ENCODE results near the gene IRF8.

Gene IRF8

DNA sequence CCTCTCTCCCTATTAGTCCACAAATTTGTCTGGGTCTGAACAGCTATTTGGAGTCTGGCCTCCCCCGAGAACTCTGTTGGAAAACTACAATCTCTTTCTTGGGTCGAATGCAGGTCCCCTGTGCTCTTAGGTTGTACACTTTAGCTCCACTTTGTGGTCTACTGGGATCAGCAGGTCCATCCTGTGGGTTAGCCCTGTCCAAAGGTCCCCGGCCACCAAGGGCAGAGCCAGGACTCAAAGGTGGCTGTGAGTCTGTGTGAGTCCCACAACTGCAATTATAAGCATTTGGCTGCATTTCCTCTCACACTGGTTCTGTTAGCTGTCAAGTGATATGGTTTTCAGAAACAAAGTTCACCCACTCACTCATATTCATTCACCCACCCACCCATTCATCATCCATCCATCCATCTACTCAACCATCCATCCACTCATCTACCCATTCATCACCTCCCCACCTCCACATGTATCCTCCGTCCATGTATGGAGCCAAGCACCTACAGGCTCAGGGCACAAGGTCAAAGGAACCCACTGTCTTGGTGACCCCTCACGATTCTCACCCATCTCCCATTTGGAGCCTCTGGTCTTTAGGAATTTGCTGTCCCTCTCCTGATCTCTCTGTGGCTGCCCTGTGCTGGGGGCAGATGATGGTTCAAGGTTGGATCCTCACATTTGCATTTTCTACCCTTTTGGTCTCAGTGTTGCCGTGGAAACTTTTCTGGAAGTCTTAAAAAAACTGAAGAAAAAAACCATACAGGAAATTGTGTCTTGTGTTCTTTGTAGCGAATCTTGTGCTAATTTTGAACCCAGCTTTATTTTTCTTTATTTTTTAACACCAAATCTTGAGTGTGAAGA is 45.8 kb downstream of the IRF8 start:
- no peak for DNase-seq
- intact Hi-C loops (cut with DNase I; ENCODE audit: low total_unique reads) = no loop called here

DNA sequence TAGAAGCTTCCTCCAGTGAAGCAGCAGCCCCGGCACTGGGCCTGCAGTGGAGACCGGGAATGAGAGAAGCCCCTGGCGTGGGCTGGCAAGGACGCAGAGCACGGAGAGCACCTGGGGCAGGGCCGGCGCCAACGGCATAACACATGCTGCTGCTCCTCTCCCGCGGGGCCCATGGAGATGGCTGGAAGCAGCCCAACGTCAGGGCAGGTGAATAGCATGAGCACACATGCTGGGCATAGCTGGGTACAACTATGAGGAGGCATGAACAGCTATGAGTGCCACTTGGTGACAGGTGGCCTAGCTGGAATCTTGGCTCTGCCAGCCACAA is 46.4 kb downstream of the IRF8 start:
- H3K27ac ChIP-seq = no peak overlapping the region
- DNase-seq = no peak
- no peak overlapping the region for H3K4me3 ChIP-seq
- H3K27me3 ChIP-seq = peaks cover 0 to 42% of the 10 kb centered on the region in 2 donors
- no peaks in the 10 kb centered on the region for H3K36me3 ChIP-seq
- intact Hi-C loops (cut with DNase I; ENCODE audit: low total_unique reads) = no loop called here
- no peaks in the 10 kb centered on the region for H3K4me1 ChIP-seq
- no peaks in the 10 kb centered on the region for H3K9me3 ChIP-seq
- TF ChIP-seq, protein P1, sequence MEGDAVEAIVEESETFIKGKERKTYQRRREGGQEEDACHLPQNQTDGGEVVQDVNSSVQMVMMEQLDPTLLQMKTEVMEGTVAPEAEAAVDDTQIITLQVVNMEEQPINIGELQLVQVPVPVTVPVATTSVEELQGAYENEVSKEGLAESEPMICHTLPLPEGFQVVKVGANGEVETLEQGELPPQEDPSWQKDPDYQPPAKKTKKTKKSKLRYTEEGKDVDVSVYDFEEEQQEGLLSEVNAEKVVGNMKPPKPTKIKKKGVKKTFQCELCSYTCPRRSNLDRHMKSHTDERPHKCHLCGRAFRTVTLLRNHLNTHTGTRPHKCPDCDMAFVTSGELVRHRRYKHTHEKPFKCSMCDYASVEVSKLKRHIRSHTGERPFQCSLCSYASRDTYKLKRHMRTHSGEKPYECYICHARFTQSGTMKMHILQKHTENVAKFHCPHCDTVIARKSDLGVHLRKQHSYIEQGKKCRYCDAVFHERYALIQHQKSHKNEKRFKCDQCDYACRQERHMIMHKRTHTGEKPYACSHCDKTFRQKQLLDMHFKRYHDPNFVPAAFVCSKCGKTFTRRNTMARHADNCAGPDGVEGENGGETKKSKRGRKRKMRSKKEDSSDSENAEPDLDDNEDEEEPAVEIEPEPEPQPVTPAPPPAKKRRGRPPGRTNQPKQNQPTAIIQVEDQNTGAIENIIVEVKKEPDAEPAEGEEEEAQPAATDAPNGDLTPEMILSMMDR (IDR thresholded peaks at IDR 0.05) = no peak

More for the DNA sequence above, 45.8 kb downstream of the IRF8 start:
- H3K27ac ChIP-seq = no peak overlapping the region
- no peaks in the 10 kb centered on the region for H3K36me3 ChIP-seq
- peaks cover 0 to 38% of the 10 kb centered on the region in 2 donors for H3K27me3 ChIP-seq
- no peaks in the 10 kb centered on the region for H3K4me1 ChIP-seq
- H3K9me3 ChIP-seq = no peaks in the 10 kb centered on the region
- TF ChIP-seq, protein P1 (IDR thresholded peaks at IDR 0.05) = no peak
- H3K4me3 ChIP-seq = no peak overlapping the region

DNA sequence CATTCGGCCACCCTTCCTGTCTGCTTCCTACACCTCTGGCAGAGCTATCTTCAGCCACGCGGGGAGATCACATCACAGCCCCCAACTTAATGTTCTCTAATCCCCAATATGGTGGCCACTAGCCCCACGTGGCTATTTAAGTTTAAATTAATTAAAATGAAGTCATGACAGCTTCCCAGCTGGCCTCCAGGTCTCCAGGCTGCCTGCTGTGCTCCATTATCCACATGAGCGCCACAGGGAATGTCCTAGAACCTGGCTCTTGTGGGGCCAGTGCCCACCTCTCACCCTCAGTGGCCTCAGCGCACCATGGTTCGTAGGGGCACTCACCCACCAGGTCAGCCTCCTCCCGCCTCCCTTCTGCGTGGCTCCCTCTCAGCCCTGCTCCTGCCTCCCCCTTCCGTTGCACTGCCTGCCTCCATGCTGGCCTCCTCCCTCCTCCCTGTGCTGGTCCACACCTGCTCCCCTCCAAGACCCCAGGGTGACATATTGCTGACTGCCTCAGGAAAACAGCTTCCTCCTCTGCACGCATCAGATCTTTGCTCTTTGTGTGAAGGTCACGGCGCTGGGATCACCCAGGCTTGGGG is 47.7 kb downstream of the IRF8 start:
- H3K4me1 ChIP-seq = no peaks in the 10 kb centered on the region
- intact Hi-C loops (cut with DNase I; ENCODE audit: low total_unique reads) = no loop called here
- TF ChIP-seq, protein P1 (IDR thresholded peaks at IDR 0.05) = no peak
- no peak overlapping the region for H3K27ac ChIP-seq
- no peak for DNase-seq
- no peak overlapping the region for H3K4me3 ChIP-seq
- peaks cover 0 to 48% of the 10 kb centered on the region in 2 donors for H3K27me3 ChIP-seq
- H3K9me3 ChIP-seq = no peaks in the 10 kb centered on the region
- H3K36me3 ChIP-seq = no peaks in the 10 kb centered on the region

DNA sequence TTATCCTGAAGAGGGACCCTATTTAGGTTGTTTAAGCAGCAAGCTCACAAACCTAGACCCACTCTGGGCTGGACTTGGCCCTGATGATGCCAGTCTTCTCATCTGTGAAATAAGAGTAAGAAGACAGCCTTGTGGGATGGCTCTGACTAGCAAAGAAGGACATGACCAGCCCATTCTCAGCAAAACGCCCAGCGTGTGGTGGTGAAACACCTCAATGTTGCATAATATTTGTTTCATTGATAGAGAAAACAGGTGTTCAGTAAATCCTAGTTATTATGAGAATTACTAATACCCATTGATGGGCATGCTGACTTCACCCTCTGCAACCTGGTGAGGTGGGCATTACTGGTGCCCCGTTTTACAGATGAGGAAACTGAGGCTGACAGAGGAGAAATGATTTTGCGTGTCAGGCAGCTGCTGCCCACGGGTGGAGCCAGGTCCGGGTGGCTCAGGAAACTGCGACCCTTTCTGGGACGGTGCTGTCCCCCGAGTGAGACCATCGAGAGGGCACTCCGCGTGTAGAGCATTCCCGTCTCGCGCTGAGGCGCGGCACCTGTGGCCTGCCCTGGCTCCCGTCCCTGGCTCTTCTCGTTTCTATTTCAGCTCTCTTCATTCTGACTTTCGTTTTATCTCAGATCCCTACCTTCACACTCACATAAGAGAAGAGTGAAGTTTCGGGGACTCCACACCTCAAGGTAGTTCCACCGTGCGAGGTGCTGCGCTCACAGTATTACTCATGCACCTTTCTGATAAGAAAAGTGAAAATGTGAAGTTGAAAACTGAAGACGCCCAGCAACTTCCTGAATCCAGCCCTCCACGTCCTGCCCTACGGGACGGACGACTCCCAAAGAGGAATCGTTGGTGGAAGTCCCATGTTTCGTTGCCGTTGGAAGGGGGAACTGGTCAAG is 48.5 kb downstream of the IRF8 start:
- Histone ChIP-seq H3K4me3 (no peak overlapping the region), H3K27me3 (peaks cover 0 to 56% of the 10 kb centered on the region in 2 donors), H3K9me3 (no peaks in the 10 kb centered on the region), H3K36me3 (no peaks in the 10 kb centered on the region), H3K4me1 (no peaks in the 10 kb centered on the region), H3K27ac (no peak overlapping the region)
- DNase-seq = no peak
- TF ChIP-seq, protein P1 (IDR thresholded peaks at IDR 0.05) = no peak
- intact Hi-C loops (cut with DNase I; ENCODE audit: low total_unique reads) = no loop called here

DNA sequence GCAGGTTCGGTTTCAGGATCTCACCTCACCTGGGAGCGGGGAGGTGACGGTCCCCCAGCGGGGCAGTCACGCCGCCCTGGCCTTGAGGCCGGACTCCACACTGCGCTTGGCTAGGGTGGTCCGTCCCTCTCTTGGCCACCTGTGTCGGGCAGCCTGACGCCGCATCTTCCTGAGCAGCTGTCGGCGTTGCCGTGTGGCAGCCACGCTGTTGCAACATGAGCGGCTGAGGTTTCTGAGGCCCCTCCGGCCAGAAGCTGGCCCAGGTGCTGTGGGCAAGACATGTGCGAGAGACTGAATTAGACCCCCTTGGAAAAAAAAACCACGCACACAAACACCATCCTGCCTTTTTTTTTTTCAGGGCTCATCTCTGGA is 49.2 kb downstream of the IRF8 start:
- intact Hi-C loops (cut with DNase I; ENCODE audit: low total_unique reads) = no loop called here
- no peaks in the 10 kb centered on the region for H3K9me3 ChIP-seq
- H3K4me3 ChIP-seq = no peak overlapping the region
- no peak for DNase-seq
- H3K4me1 ChIP-seq = no peaks in the 10 kb centered on the region
- TF ChIP-seq, protein P1 (IDR thresholded peaks at IDR 0.05) = no peak
- no peak overlapping the region for H3K27ac ChIP-seq
- peaks cover 0 to 63% of the 10 kb centered on the region in 2 donors for H3K27me3 ChIP-seq
- H3K36me3 ChIP-seq = no peaks in the 10 kb centered on the region
